Omental fat pad (tissue), 4 donors: ENCODE results near the gene KIF5C. TPM values are rescaled to one million over a fixed set of nuclear protein-coding genes. Genes with fewer than 3 reads are reported as not detected.

ENCODE experiments used
- ATAC-seq: fragments of 150-250 bp; one replicate; pipeline ENCODE4 v1.9.1; 2016; ENCODE audit warnings: mild to moderate bottlenecking, moderate library complexity; ENCODE audit not compliant: low FRiP score
- DNase-seq: peaks from one replicate; pipeline ENCODE4 v3.0.0-alpha.2; 2019; ENCODE audit warnings: low spot score
- total RNA-seq, 4 donors: library from RNA; depleted of rRNA; stranded (reverse); fragments of >200 nt; gene quantifications; one replicate each; pipeline ENCODE4 v1.1.0, GENCODE V29; 2016
- TF ChIP-seq, protein P1 (sequence below), 3 donors: fragments of 450-650 bp; IDR thresholded peaks; one replicate each; pipeline ENCODE4 v1.5.1; 2016 to 2017; ENCODE audit warnings: antibody characterized with exemption in 3 of 3, mild to moderate bottlenecking in 3 of 3, moderate library complexity in 2 of 3

Gene KIF5C
- total RNA-seq, 4 donors from 2014 or later, result 0.88 to 4.5 (median 2.4) TPM

DNA sequence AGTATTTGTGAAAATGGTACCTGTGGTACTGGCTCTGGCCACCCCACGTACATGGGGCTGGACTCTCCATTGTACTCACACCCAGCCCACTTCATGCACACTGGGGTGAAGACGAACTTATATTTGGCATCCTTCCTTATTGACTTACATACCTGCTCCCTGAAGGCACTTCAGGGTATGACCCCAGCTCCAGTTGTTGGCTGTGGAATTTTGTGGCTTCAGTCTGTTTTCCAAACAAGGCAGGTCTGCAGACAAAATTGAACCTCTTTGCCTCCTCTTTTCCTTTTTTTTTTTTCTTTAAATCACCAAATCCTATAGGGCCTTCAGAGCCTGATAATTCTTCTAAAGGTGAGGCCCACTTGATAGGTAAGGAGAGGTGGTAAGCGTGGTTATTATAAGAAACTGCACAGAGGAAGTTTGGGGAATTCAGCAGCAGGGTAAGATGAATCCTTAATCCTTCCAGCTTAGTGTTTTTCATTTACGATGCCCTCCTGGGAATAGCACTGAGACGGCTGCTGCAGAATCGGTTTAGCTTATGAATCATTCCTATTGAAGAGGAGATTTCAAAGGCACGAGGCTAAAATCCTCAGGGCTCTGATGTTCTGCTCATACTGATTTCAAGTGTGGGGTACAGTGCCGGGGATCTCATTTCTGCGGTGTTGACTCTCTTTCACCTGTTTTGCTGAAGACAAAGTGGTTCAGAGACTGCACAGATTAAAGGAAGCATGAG, 55.2 kb downstream of the KIF5C start:
- TF ChIP-seq, protein P1, sequence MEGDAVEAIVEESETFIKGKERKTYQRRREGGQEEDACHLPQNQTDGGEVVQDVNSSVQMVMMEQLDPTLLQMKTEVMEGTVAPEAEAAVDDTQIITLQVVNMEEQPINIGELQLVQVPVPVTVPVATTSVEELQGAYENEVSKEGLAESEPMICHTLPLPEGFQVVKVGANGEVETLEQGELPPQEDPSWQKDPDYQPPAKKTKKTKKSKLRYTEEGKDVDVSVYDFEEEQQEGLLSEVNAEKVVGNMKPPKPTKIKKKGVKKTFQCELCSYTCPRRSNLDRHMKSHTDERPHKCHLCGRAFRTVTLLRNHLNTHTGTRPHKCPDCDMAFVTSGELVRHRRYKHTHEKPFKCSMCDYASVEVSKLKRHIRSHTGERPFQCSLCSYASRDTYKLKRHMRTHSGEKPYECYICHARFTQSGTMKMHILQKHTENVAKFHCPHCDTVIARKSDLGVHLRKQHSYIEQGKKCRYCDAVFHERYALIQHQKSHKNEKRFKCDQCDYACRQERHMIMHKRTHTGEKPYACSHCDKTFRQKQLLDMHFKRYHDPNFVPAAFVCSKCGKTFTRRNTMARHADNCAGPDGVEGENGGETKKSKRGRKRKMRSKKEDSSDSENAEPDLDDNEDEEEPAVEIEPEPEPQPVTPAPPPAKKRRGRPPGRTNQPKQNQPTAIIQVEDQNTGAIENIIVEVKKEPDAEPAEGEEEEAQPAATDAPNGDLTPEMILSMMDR (IDR thresholded peaks at IDR 0.05), result no peak
- DNase-seq (no peak), ATAC-seq (no peak)

DNA sequence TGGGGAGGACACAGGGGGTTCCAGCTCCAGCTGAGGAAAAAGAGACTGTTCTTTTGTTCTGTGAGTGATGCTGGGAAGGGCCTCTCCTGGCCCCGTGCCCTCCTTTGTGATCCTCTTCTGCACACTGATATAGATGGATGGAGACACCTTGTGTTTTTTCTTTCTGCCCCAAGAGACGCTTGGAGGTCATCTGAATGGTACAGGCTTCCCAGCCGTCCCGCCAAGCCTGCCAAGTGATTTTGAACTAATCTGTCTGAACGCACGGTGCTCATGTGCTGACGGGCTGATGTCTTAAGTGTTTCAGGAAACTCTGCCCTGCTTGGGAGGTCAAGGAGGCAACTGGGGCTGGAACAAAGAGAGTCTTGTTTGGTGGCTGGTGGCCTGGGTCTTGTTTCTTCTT, 57.5 kb downstream of the KIF5C start:
- TF ChIP-seq, protein P1 (IDR thresholded peaks at IDR 0.05), result no peak
- ATAC-seq (no peak), DNase-seq (no peak)

DNA sequence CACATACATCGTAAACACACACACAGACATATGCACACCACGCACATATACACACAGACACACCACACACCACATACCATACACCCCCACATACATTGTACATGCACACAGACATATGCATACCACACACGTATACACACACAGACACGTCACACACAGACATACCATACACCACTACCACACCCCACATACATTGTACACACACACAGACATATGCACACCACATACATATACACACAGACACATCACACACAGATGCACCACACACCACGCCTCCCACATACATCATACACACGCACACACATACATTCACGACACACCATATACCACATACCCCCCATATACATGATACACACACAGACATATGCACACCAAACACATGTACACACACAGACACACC, 58.4 kb downstream of the KIF5C start:
- TF ChIP-seq, protein P1 (IDR thresholded peaks at IDR 0.05), result no peak
- no peak for ATAC-seq
- no peak for DNase-seq

DNA sequence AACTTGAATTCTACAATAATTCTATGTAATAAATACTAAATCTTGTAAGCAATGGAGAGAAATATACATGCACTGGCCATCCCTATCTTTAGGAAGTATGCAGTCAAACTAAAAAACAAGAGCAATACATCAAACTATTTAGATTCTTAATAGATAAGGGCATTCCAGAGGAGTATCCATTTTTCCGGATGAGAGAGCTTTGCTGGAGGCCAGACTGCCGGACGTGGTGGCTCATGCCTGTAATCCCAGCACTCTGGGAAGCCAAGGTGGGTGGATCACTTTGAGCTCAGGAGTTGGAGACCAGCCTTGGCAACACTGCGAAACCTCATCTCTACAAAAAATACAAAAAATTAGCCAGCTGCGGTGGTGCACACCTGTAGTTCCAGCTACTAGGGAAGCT, 60.8 kb downstream of the KIF5C start:
- TF ChIP-seq, protein P1 (IDR thresholded peaks at IDR 0.05), result no peak
- DNase-seq, result no peak
- no peak for ATAC-seq

DNA sequence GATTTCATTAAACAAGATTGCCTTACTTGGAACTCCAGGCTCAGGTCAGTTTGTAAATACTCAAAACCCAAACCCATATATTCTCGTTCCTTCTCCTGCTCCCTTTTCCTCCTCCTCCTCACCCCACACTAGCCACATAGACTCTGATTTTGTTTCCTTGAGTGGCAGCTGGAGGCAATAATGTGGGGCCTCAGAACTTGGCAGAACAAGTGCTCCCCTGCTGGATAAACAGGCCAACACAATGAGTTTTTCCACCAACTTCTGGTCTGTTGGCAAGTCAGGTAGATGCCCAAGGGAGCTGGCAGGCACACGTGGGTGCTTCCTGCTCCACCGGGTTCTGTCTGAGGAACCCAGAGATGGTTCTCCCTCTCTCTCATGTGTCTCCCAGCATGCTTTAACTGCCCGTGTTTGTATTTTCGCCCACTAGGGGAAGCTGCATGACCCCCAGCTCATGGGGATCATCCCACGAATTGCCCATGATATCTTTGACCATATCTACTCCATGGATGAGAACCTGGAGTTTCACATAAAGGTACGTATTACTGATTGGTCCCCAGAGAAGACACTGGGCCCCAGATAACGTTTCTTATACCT, 61.9 kb downstream of the KIF5C start:
- TF ChIP-seq, protein P1 (IDR thresholded peaks at IDR 0.05), result no peak
- ATAC-seq (no peak), DNase-seq (no peak)

DNA sequence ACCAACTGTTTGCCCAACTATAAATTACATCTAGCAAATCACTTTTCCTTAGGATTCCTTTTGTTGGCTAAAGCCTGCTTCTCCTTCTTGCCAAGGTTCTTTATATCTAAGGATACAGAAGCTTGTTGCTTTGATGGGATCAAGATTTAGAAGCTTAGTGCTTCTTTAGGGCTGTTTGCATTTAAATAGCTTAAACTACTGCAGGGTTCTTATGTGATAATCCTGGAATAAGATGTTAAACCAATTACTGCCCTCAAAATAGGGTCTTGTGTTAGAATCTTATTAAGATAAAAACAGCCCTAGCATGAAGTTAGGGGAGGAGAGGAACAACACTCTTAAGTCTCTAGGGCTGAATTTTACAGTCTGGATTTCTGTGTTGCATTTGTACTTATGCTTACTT, 64.2 kb downstream of the KIF5C start:
- ATAC-seq (no peak), DNase-seq (no peak)
- TF ChIP-seq, protein P1 (IDR thresholded peaks at IDR 0.05), result no peak

DNA sequence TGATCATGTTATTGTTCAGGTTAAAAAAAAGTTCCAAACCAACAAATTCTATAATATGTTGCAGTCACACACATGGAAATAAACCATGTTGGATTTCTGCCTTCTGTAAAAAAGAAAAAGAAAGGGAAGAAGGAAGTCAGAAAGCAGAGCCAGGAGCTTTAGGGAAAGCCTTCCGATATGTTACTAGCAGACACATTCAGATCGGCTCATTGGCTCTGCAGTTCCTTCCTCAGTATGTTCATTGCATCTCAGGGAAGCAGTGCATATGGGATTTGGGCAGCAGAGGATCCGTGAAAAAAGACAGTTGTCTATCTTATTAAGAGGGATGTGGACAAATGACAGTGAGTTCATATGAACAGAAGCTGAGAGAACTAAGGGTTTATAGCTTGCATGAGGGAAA, 68.1 kb downstream of the KIF5C start:
- DNase-seq (no peak), ATAC-seq (no peak)
- TF ChIP-seq, protein P1 (IDR thresholded peaks at IDR 0.05), result no peak
